Brain microvascular endothelial cell (primary cell): ENCODE measurements around the gene RGS1.

Source experiments
- DNase-seq: peaks from one replicate; pipeline ENCODE4 v3.0.0-alpha.2; 2020
- H3K27ac ChIP-seq: fragments of 250-450 bp; sonication (Bioruptor Pico); 2 replicates; pipeline ENCODE4 v1.5.1; 2020; ENCODE audit warnings: mild to moderate bottlenecking, moderate library complexity
- H3K27me3 ChIP-seq: fragments of 250-450 bp; sonication (Bioruptor Pico); replicated peaks from 2 replicates; pipeline ENCODE4 v1.5.1; 2020; ENCODE audit warnings: mild to moderate bottlenecking
- H3K36me3 ChIP-seq: fragments of 250-450 bp; sonication (Bioruptor Pico); replicated peaks from 2 replicates; pipeline ENCODE4 v1.5.1; 2020; ENCODE audit warnings: mild to moderate bottlenecking
- H3K4me3 ChIP-seq: 2 replicates; pipeline ENCODE4 v1.5.1; 2011; ENCODE audit warnings: low read depth, mild to moderate bottlenecking, control low read depth, low read length, moderate library complexity
- in situ Hi-C: cut with HindIII; loops from 2 replicates; pipeline ENCODE4 v1.10.0; 2017; ENCODE audit warnings: low sequenced_read_pairs, low pct_ligation_motif_present
- TF ChIP-seq, protein P1 (sequence below): IDR thresholded peaks from 2 replicates; pipeline ENCODE4 v1.5.1; 2011; ENCODE audit warnings: low read depth, mild to moderate bottlenecking, moderate library complexity, low read length, control low read depth, inconsistent platforms; ENCODE audit errors: missing control alignments

Gene RGS1

DNA sequence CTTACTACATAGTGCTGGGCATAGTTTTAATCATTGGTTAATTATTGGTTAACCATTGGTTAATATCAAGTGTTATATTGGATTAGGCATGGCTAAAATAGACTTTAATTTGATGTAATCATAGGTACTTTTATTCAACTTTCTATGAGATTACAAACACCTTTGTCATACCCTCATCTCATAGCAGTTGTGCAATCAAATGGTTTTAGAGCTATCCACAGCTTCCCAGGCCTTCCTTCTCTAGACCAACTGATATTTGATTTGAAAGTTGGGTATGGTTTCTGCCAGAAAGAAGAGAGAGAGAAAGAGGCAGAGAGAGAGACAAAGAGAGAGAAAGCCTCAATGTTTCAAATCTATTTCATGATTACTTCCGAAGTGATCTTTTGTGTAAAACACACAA is 9.6 kb upstream of the RGS1 start:
- Histone ChIP-seq H3K27ac (no peak overlapping the region), H3K36me3 (no peaks in the 10 kb centered on the region), H3K27me3 (no peaks in the 10 kb centered on the region), H3K4me3 (no peak overlapping the region)
- TF ChIP-seq, protein P1, sequence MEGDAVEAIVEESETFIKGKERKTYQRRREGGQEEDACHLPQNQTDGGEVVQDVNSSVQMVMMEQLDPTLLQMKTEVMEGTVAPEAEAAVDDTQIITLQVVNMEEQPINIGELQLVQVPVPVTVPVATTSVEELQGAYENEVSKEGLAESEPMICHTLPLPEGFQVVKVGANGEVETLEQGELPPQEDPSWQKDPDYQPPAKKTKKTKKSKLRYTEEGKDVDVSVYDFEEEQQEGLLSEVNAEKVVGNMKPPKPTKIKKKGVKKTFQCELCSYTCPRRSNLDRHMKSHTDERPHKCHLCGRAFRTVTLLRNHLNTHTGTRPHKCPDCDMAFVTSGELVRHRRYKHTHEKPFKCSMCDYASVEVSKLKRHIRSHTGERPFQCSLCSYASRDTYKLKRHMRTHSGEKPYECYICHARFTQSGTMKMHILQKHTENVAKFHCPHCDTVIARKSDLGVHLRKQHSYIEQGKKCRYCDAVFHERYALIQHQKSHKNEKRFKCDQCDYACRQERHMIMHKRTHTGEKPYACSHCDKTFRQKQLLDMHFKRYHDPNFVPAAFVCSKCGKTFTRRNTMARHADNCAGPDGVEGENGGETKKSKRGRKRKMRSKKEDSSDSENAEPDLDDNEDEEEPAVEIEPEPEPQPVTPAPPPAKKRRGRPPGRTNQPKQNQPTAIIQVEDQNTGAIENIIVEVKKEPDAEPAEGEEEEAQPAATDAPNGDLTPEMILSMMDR, result no peak
- DNase-seq, result no peak
- in situ Hi-C loops, result no loop called here

DNA sequence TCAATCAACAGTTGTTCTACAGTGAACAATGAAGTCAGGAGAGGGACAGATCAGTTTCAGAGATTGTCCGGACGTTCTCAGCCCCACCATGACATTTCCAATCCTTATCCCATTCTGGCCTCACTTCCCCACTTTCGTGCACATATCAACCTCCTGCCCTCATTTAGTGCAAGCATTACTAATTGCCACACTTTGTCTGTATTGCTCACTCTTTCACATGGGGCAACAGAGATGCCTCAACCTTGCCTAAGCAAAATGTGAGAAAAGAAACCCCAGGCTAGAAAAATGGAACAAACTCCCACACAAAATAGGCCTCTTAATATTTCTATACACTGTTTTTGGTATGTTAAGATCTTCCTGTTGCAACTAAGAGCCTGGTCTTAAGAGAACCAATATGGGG is 8.9 kb upstream of the RGS1 start:
- H3K36me3 ChIP-seq, result no peaks in the 10 kb centered on the region
- H3K27me3 ChIP-seq, result no peaks in the 10 kb centered on the region
- in situ Hi-C loops, result no loop called here
- DNase-seq, result no peak
- TF ChIP-seq, protein P1, result no peak
- H3K4me3 ChIP-seq, result no peak overlapping the region
- no peak overlapping the region for H3K27ac ChIP-seq

DNA sequence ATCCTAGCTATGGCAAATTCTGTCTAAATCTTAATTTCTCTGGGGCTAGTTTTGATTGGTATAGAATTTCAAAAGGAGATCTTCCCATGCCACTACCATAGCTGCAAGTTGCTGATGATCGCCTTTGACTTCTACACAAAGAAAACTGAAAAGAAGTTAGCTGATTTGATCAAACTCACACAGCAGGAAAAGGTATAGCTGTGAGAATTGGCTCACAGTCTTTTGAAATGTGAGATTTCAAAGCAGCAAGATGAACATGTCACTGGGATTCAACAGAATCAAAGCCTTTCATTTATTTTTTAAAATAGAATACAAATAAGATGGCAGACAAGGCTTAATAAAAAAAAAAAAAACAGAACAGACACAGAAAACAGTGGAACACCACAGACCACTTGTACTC is 7.5 kb upstream of the RGS1 start:
- no peaks in the 10 kb centered on the region for H3K36me3 ChIP-seq
- in situ Hi-C loops, result no loop called here
- no peak overlapping the region for H3K27ac ChIP-seq
- TF ChIP-seq, protein P1, result no peak
- H3K4me3 ChIP-seq, result no peak overlapping the region
- DNase-seq, result no peak
- H3K27me3 ChIP-seq, result no peaks in the 10 kb centered on the region

DNA sequence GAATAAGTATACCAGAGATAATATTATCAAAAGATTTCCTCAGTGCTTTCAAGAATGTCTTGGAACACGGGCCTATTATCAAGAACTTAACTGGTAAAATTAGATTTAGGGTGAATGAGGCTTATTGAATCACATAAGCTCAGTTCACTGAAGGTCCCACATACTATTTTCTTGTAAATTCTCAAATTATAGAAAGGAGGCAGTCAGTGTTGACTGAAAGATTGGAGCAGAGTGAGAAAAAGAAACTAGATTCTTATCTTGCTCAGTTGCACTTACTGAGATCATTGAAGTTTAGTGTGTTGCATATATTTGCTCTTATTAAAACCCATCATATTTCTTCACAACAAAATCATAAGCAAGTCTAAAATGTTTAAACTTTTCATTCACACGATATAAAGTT is 3.9 kb upstream of the RGS1 start:
- TF ChIP-seq, protein P1, result no peak
- in situ Hi-C loops, result no loop called here

DNA sequence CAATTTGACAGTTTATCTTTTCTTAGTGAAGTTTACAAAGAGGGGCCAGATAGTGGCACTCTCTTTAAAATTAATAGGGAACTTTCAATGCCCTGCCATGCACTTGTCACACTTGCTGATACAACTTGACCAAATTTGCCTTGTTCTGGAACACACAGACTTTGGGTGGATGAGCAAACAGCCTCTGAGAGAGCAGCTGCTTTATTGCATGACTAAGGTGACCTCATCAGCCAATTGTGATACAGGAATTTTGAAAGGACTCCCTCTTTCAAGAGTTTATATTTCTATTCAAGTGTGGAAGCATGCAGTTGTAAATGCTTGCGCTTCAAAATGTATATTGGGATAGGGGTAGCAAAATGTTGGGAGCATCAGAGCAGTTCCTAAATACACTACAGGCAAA is 2.1 kb upstream of the RGS1 start:
- Histone ChIP-seq H3K27ac (no peak overlapping the region), H3K27me3 (no peaks in the 10 kb centered on the region), H3K4me3 (no peak overlapping the region), H3K36me3 (no peaks in the 10 kb centered on the region)
- TF ChIP-seq, protein P1, result no peak
- in situ Hi-C loops, result no loop called here
- DNase-seq, result no peak

More for the DNA sequence above, 3.9 kb upstream of the RGS1 start:
- Histone ChIP-seq H3K4me3 (no peak overlapping the region), H3K27ac (no peak overlapping the region), H3K36me3 (no peaks in the 10 kb centered on the region), H3K27me3 (no peaks in the 10 kb centered on the region)
- no peak for DNase-seq

DNA sequence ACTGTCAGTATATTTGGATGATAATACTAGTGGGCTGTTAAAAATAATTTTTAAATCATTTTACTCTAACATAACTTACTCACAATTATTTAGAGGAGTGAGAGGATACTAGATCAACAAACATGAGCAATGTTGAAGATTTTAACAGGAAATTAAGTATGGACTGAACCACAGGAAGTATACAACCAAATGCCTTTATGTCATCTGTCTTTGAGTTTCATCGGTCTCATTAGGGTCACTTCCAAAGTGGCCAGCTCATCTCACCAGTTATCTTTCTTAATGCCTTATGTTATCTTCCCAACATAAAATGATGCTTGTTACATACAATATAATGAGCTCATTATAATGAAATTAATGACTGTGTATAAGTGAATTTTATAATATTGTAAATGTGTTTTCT is 1.5 kb upstream of the RGS1 start:
- in situ Hi-C loops, result no loop called here

More for the DNA sequence above, 1.5 kb upstream of the RGS1 start:
- Histone ChIP-seq H3K27me3 (no peaks in the 10 kb centered on the region), H3K4me3 (no peak overlapping the region), H3K27ac (no peak overlapping the region), H3K36me3 (no peaks in the 10 kb centered on the region)
- TF ChIP-seq, protein P1, result no peak
- DNase-seq, result no peak
